HCT116 (cell line): ENCODE measurements around the gene CDH4. TPM values are rescaled to one million over a fixed set of nuclear protein-coding genes. Genes with fewer than 3 reads are reported as not detected.

Experiments used
- ATAC-seq: fragments of 200-7000 bp; cut with Tn5 transposase; 2 replicates; pipeline ENCODE4 v1.9.1; 2020; ENCODE audit warnings: mild to moderate bottlenecking, moderate library complexity
- Bru-seq: library from RNA; stranded (reverse); fragments of 400-500 nt; gene quantifications from one replicate; lab custom pipeline; 2021; lab: Mats Ljungman, UMichigan
- BruChase-seq, 2 experiments: library from RNA; stranded (reverse); fragments of 400-500 nt; gene quantifications; one replicate each; lab custom pipeline; 2021; lab: Mats Ljungman, UMichigan
- BruUV-seq: library from RNA; stranded (reverse); fragments of 400-500 nt; replicated peaks from 2 replicates; lab custom pipeline; 2021; lab: Mats Ljungman, UMichigan
- CTCF ChIA-PET: fragments of 300-600 bp; sonication (Branson Sonifier 250); formaldehyde crosslinking; loops from one replicate; lab custom pipeline; 2021; ENCODE audit warnings: antibody characterized with exemption; lab: Charles Lee
- POLR2A ChIA-PET: fragments of 300-600, 350-600 bp; sonication (Branson Sonifier 250); formaldehyde crosslinking; loops from one replicate; lab custom pipeline; 2021; ENCODE audit warnings: antibody characterized with exemption; lab: Charles Lee
- RAD21 ChIA-PET, 2 experiments: fragments of 300-600 bp; sonication (Branson Sonifier 250); formaldehyde crosslinking; loops; one replicate each; lab custom pipeline; 2023; ENCODE audit warnings: low total read pairs in 2 of 2; ENCODE audit not compliant: uncharacterized antibody in 2 of 2, unreplicated experiment in 2 of 2, low non-redundant PET in 1 of 2; lab: Charles Lee
- DNase-seq: peaks from one replicate; pipeline ENCODE4 v3.0.0-alpha.2; 2010; ENCODE audit warnings: low read depth, low spot score
- H2AFZ ChIP-seq: fragments of 200-600 bp; shearing (Covaris generic), sonication (generic); 2 replicates; pipeline ENCODE4 v1.6.1; 2017; ENCODE audit warnings: low read depth, mixed run types, mixed read lengths, antibody characterized with exemption, low read length; ENCODE audit not compliant: poor library complexity, severe bottlenecking
- H3K27ac ChIP-seq: 2 replicates; pipeline ENCODE4 v1.5.1; 2012; ENCODE audit warnings: low read depth, low read length
- H3K27me3 ChIP-seq: fragments of 200-600 bp; sonication (generic); 2 replicates; pipeline ENCODE4 v1.6.1; 2016; ENCODE audit warnings: mixed run types, low read length, mixed read lengths; ENCODE audit not compliant: insufficient read depth
- H3K36me3 ChIP-seq, 2 experiments: fragments of 200-500 bp in 1 of 2; fragments of 200-600 bp in 1 of 2; sonication (Bioruptor generic) in 1 of 2; sonication (generic) in 1 of 2; 2 replicates each; pipeline versions ENCODE4 v1.5.1 to v1.6.1; 2014 to 2016; ENCODE audit warnings: low read length in 2 of 2, inconsistent platforms in 1 of 2, mixed read lengths in 1 of 2, mixed run types in 1 of 2; ENCODE audit not compliant: insufficient read depth in 2 of 2, control insufficient read depth in 1 of 2
- H3K4me1 ChIP-seq, 2 experiments: fragments of 200-600 bp in 1 of 2; sonication (generic) in 1 of 2; 2 replicates each; pipeline versions ENCODE4 v1.5.1 to v1.6.1; 2012 to 2017; ENCODE audit warnings: low read length in 2 of 2, inconsistent platforms in 1 of 2, mild to moderate bottlenecking in 1 of 2, mixed read lengths in 1 of 2, mixed run types in 1 of 2, moderate library complexity in 1 of 2; ENCODE audit not compliant: insufficient read depth in 2 of 2, control insufficient read depth in 1 of 2
- H3K4me2 ChIP-seq: fragments of 200-600 bp; sonication (generic); 2 replicates; pipeline ENCODE4 v1.6.1; 2017; ENCODE audit warnings: mixed run types, low read length, mixed read lengths
- H3K4me3 ChIP-seq, 2 experiments: fragments of 200-600 bp in 1 of 2; sonication (generic) in 1 of 2; replicated peaks in 1 of 2; 2 replicates each; pipeline ENCODE4 v1.5.1; 2011 to 2016; ENCODE audit warnings: low read length in 2 of 2, control low read depth in 1 of 2, low read depth in 1 of 2, mild to moderate bottlenecking in 1 of 2, mixed read lengths in 1 of 2, mixed run types in 1 of 2
- H3K79me2 ChIP-seq: fragments of 200-600 bp; sonication (generic); 2 replicates; pipeline ENCODE4 v1.6.1; 2017; ENCODE audit warnings: mild to moderate bottlenecking, mixed run types, low read length, moderate library complexity, mixed read lengths; ENCODE audit not compliant: insufficient read depth
- H3K9ac ChIP-seq: fragments of 200-600 bp; sonication (generic); 2 replicates; pipeline ENCODE4 v1.6.1; 2016; ENCODE audit warnings: low read length, mixed read lengths
- H3K9me2 ChIP-seq: fragments of 200-600 bp; sonication (generic), shearing (Covaris generic); 2 replicates; pipeline ENCODE4 v1.6.1; 2017; ENCODE audit warnings: mixed run types, mild to moderate bottlenecking, moderate library complexity; ENCODE audit not compliant: insufficient read depth
- H3K9me3 ChIP-seq, 2 experiments: fragments of 200-500 bp in 1 of 2; fragments of 200-600 bp in 1 of 2; sonication (Bioruptor generic) in 1 of 2; sonication (generic) in 1 of 2; 2 replicates each; pipeline ENCODE4 v1.6.1; 2014 to 2017; ENCODE audit warnings: low read length in 2 of 2, mixed read lengths in 2 of 2, inconsistent platforms in 1 of 2, low read depth in 1 of 2, mild to moderate bottlenecking in 1 of 2, mixed run types in 1 of 2, moderate library complexity in 1 of 2; ENCODE audit not compliant: control insufficient read depth in 1 of 2, insufficient read depth in 1 of 2
- H4K20me1 ChIP-seq: fragments of 200-600 bp; sonication (generic), shearing (Covaris generic); 2 replicates; pipeline ENCODE4 v1.6.1; 2017; ENCODE audit warnings: mixed run types, mild to moderate bottlenecking, moderate library complexity; ENCODE audit not compliant: insufficient read depth
- CEBPB ChIP-seq: IDR thresholded peaks from 2 replicates; pipeline ENCODE4 v1.6.1; 2012; ENCODE audit warnings: low read depth
- EZH2 ChIP-seq: fragments of 200-600 bp; sonication (generic); IDR thresholded peaks from 2 replicates; pipeline ENCODE4 v1.6.1; 2017; ENCODE audit warnings: antibody characterized with exemption, mixed run types
- FOSL1 ChIP-seq: IDR thresholded peaks from 2 replicates; pipeline ENCODE4 v1.6.1; 2012; ENCODE audit warnings: low read depth
- JUND ChIP-seq: IDR thresholded peaks from 2 replicates; pipeline ENCODE4 v1.6.1; 2012
- POLR2AphosphoS5 ChIP-seq: IDR thresholded peaks from 2 replicates; pipeline ENCODE4 v1.6.1; 2011; ENCODE audit warnings: mild to moderate bottlenecking, low read depth, low read length, moderate library complexity
- SIN3A ChIP-seq: IDR thresholded peaks from 2 replicates; pipeline ENCODE4 v1.6.1; 2012; ENCODE audit warnings: low read depth
- SP1 ChIP-seq: IDR thresholded peaks from 2 replicates; pipeline ENCODE4 v1.6.1; 2012; ENCODE audit warnings: low read depth
- ZNF274 ChIP-seq: fragments of 200-500 bp; sonication (Bioruptor generic); IDR thresholded peaks from 2 replicates; pipeline ENCODE4 v1.6.1; 2014; ENCODE audit warnings: mild to moderate bottlenecking, low read depth, low read length, inconsistent platforms
- intact Hi-C: fragments of 100-400 bp; cut with micrococcal nuclease; formaldehyde crosslinking; loops from 2 replicates; pipeline ENCODE4 v1.10.0; 2022
- long read RNA-seq: library from polyadenylated mRNA; unstranded; transcript quantifications from one replicate; pipeline ENCODE4 v2.0.0, GENCODE V29; 2021; ENCODE audit not compliant: unreplicated experiment
- polyA plus RNA-seq: library from polyadenylated mRNA; unstranded; fragments of >200 nt; gene quantifications from 2 replicates; pipeline ENCODE4 v1.2.1, GENCODE V29; 2012; ENCODE audit warnings: missing spikeins
- total RNA-seq: library from RNA; stranded (reverse); gene quantifications from one replicate; pipeline ENCODE4 v1.2.1, GENCODE V29; 2021; ENCODE audit not compliant: unreplicated experiment
- TF ChIP-seq, protein P1 (sequence below): IDR thresholded peaks from 2 replicates; pipeline ENCODE4 v1.6.1; 2012; ENCODE audit warnings: low read depth

Gene CDH4
- total RNA-seq (not detected), Bru-seq, nascent RNA (not detected), BruChase-seq, experiment 1, labeled RNA remaining after a 6-hour chase (not detected), BruChase-seq, experiment 2, labeled RNA remaining after a 2-hour chase (percentile 0 among the genes with signal in this experiment)
- 0.09 and 0.17 TPM in 2 replicates for polyA plus RNA-seq
- long read RNA-seq: 0 reads

DNA sequence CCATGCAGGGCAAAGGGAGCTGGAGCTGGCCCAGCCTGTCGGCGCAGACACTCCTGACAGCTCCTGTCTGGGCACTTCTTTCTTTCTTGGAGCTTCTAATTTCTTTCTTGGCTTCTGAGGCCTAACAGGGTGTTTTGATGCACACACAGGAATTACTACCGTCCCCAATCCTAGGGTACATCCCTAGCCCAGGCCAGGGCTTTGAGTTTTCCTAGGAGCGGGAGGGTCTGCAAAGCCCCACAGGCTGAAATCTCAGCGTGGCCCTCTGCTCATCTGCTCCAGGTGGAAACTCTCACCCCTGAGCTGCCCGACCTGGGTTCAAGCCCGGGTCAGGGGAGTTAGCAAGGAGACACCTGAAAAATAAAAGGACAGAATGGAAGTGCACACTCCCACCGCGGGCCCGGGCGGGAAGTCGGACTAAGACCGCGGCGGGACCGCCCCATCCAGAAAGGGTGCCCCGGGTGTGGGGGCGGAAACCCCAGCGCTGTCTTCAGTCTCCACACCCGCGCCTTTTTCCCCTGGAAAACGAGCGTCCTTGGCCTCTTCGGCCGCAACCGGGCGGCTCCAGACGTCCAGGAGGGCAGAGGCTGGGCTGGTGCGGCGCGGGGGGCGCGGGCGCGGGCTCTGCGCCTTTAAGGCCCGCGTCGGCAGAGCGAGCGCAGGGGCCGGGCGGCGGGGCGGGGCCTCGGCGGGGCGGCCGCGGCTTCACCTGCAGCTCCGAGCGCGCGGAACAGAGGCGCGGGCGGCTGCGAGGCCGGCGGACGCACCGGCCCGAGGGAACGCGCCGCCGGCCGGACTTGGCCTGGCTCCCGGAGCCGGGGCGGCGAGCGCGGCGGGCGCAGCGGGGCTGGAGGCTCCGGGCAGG, at the start of gene CDH4:
Gene CDH4, plus strand, starts transcription at position 733 of the 865 bp plus-strand sequence.
- Histone ChIP-seq H2AFZ (no peak within 1 kb of the TSS), H3K9me3 (peaks cover 6% of the 10 kb centered on the region in 2 experiments; a peak in 2 of 4 replicates), H3K9ac (no peak within 1 kb of the TSS), H3K4me2 (no peak within 1 kb of the TSS), H3K79me2 (no peaks in the 10 kb centered on the region), H3K4me1 (no peaks in the 10 kb centered on the region), H3K27me3 (no peaks in the 10 kb centered on the region), H3K9me2 (no peaks in the 10 kb centered on the region), H3K36me3 (no peaks in the 10 kb centered on the region)
- BruUV-seq: no TSS peak
- intact Hi-C loops: no loop called here
- ChIA-PET CTCF (no interaction called here), RAD21 (no interaction called here)
- TF ChIP-seq EZH2 (no peak), POLR2AphosphoS5 (no peak)
- TF ChIP-seq, all 23 proteins: peak for 0
- ATAC-seq: no peak
- DNase-seq: no peak
- Histone ChIP-seq H3K27ac (no peak within 1 kb of the TSS), H3K4me3 (no peak within 1 kb of the TSS), H4K20me1 (no peaks in the 10 kb centered on the region)
- POLR2A ChIA-PET: no interaction called here

DNA sequence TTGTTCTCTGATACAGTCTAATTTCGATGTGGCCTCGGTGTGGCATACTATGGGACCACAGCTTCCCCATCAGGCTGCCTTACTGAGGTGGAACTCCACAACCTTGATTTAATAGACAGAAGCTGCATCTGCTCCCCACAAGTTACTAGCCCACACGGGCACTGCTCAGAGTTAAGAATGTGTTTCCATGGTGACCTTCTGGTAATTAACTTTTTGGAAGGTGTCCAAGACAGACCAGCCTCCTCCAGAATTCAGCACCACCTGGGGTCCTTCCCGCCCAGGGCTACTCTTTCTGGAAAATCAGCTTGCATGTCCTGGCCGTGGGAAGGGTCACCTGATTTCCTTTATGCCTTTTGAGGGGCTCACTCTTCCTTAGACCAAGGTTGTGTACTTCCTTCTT, 48.7 kb upstream of the CDH4 start:
- Histone ChIP-seq H3K9me2 (no peaks in the 10 kb centered on the region), H3K4me3 (no peak overlapping the region), H4K20me1 (no peaks in the 10 kb centered on the region), H3K27ac (no peak overlapping the region), H3K9me3 (peaks cover 0 to 11% of the 10 kb centered on the region in 2 experiments; a peak in 2 of 4 replicates), H3K4me1 (no peaks in the 10 kb centered on the region), H2AFZ (no peak overlapping the region), H3K4me2 (no peak overlapping the region), H3K36me3 (no peaks in the 10 kb centered on the region), H3K79me2 (no peaks in the 10 kb centered on the region), H3K9ac (no peak overlapping the region), H3K27me3 (no peaks in the 10 kb centered on the region)
- DNase-seq: no peak
- ChIA-PET CTCF (no interaction called here), RAD21 (no interaction called here), POLR2A (no interaction called here)
- no TSS peak for BruUV-seq
- intact Hi-C loops: no loop called here
- no peak for ATAC-seq
- TF ChIP-seq SIN3A: no peak
- TF ChIP-seq, protein P1, sequence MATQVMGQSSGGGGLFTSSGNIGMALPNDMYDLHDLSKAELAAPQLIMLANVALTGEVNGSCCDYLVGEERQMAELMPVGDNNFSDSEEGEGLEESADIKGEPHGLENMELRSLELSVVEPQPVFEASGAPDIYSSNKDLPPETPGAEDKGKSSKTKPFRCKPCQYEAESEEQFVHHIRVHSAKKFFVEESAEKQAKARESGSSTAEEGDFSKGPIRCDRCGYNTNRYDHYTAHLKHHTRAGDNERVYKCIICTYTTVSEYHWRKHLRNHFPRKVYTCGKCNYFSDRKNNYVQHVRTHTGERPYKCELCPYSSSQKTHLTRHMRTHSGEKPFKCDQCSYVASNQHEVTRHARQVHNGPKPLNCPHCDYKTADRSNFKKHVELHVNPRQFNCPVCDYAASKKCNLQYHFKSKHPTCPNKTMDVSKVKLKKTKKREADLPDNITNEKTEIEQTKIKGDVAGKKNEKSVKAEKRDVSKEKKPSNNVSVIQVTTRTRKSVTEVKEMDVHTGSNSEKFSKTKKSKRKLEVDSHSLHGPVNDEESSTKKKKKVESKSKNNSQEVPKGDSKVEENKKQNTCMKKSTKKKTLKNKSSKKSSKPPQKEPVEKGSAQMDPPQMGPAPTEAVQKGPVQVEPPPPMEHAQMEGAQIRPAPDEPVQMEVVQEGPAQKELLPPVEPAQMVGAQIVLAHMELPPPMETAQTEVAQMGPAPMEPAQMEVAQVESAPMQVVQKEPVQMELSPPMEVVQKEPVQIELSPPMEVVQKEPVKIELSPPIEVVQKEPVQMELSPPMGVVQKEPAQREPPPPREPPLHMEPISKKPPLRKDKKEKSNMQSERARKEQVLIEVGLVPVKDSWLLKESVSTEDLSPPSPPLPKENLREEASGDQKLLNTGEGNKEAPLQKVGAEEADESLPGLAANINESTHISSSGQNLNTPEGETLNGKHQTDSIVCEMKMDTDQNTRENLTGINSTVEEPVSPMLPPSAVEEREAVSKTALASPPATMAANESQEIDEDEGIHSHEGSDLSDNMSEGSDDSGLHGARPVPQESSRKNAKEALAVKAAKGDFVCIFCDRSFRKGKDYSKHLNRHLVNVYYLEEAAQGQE: no peak
- TF ChIP-seq ZNF274: no peak
- no peak for TF ChIP-seq SP1
- TF ChIP-seq POLR2AphosphoS5: no peak
- TF ChIP-seq FOSL1: no peak
- no peak for TF ChIP-seq JUND
- no peak for TF ChIP-seq CEBPB
